Measurements from ENCODE around the gene DDX31. TPM values are rescaled to one million over a fixed set of nuclear protein-coding genes. Genes with fewer than 3 reads are reported as not detected.

Gene DDX31
- total RNA-seq, 1 experiment from 2014 or later = 26.2 TPM

- H3K36me3 Mint-ChIP-seq = peaks cover 62% of the 10 kb centered on the region
- H3K4me1 Mint-ChIP-seq = no peaks in the 10 kb centered on the region
- H3K4me3 Mint-ChIP-seq = no peak overlapping the region
- H3K27ac Mint-ChIP-seq = no peak overlapping the region
- ChIA-PET CTCF (interaction anchor here (0.6 kb wide), 1 partner anchor 59 kb away, joined by 4 read pairs; no protein-coding TSS in a partner anchor), POLR2A (no interaction called here)
- DNase-seq (ENCODE audit: low spot score) = no peak
- ATAC-seq = no peak
- H3K9me3 Mint-ChIP-seq = no peaks in the 10 kb centered on the region
- no peak for TF ChIP-seq NR3C1 (CRISPR knock-in tag; conservative IDR thresholded peaks at IDR 0.05; ENCODE audit: low read depth)
- TF ChIP-seq NR2C2 (CRISPR knock-in tag; IDR thresholded peaks at IDR 0.05) = no peak
- TF ChIP-seq JUN (CRISPR knock-in tag; IDR thresholded peaks at IDR 0.05) = no peak
- TF ChIP-seq SP1 (CRISPR knock-in tag; conservative IDR thresholded peaks at IDR 0.05) = no peak
- no peak for TF ChIP-seq ZNF281 (CRISPR knock-in tag; IDR thresholded peaks at IDR 0.05)
- no peak for TF ChIP-seq FOXP1 (CRISPR knock-in tag; IDR thresholded peaks at IDR 0.05; ENCODE audit: borderline replicate concordance)
- TF ChIP-seq HMGA2 (CRISPR knock-in tag; IDR thresholded peaks at IDR 0.05) = no peak
- TF ChIP-seq ZNF396 (CRISPR knock-in tag; IDR thresholded peaks at IDR 0.05; ENCODE audit: borderline replicate concordance) = no peak
- no peak for TF ChIP-seq CREB1 (CRISPR knock-in tag; IDR thresholded peaks at IDR 0.05)
- TF ChIP-seq CDX4 (CRISPR knock-in tag; IDR thresholded peaks at IDR 0.05; ENCODE audit: borderline replicate concordance) = no peak
- no peak for TF ChIP-seq FOXJ3 (CRISPR knock-in tag; IDR thresholded peaks at IDR 0.05; ENCODE audit: borderline replicate concordance)
- TF ChIP-seq ZSCAN18 (CRISPR knock-in tag; IDR thresholded peaks at IDR 0.05) = no peak
- H3K27me3 Mint-ChIP-seq (ENCODE audit: low read depth) = no peaks in the 10 kb centered on the region
Observed at GRCh38 chr9:132681561-132681960, 11.8 kb upstream of the DDX31 start.

- POLR2A ChIA-PET = no interaction called here
- no peak for DNase-seq (ENCODE audit: low spot score)
- CTCF ChIA-PET = interaction anchor here (1.2 to 1.4 kb wide), 2 partner anchors 14 to 120 kb away, joined by 3 to 4 read pairs; no protein-coding TSS in a partner anchor
Observed at GRCh38 chr9:132679946-132680625, 10.3 kb upstream of the DDX31 start.

More at GRCh38 chr9:132679946-132680625, 10.3 kb upstream of the DDX31 start:
- Mint-ChIP-seq H3K36me3 (peaks cover 51% of the 10 kb centered on the region), H3K4me3 (no peak overlapping the region), H3K9me3 (no peaks in the 10 kb centered on the region), H3K27me3 (ENCODE audit: low read depth) (no peaks in the 10 kb centered on the region), H3K4me1 (no peaks in the 10 kb centered on the region), H3K27ac (no peak overlapping the region)
- TF ChIP-seq EMX1 (CRISPR knock-in tag; IDR thresholded peaks at IDR 0.05) = no peak
- no peak for TF ChIP-seq HMGXB4 (CRISPR knock-in tag; IDR thresholded peaks at IDR 0.05)
- no peak for TF ChIP-seq NFE2L1 (CRISPR knock-in tag; IDR thresholded peaks at IDR 0.05)
- no peak for TF ChIP-seq FOXP1 (CRISPR knock-in tag; IDR thresholded peaks at IDR 0.05; ENCODE audit: borderline replicate concordance)
- TF ChIP-seq SMAD3 (CRISPR knock-in tag; IDR thresholded peaks at IDR 0.05; ENCODE audit: borderline replicate concordance) = no peak
- TF ChIP-seq CDX4 (CRISPR knock-in tag; IDR thresholded peaks at IDR 0.05; ENCODE audit: borderline replicate concordance) = no peak
- no peak for ATAC-seq

Data from WTC11 (cell line).